ENCODE results near the gene BCAP31. TPM values are rescaled to one million over a fixed set of nuclear protein-coding genes. Genes with fewer than 3 reads are reported as not detected.
A peak's percentile ranks its signal among the peaks of the same experiment; 100 is the strongest.
"Not testable (repeated sequence)": the region's sequence is repeated elsewhere in the genome, so short reads cannot be mapped to it uniquely, and the experiment has no call there.

The BCAP31 gene
- total RNA-seq, 1 donor from 2014 or later, result 219 TPM

GRCh38 chrX:153750127-153750774 lies 26.1 kb upstream of the BCAP31 start:
- TF ChIP-seq CTCF (IDR thresholded peaks at IDR 0.05), result no peak
- H3K4me3 ChIP-seq, result no peak overlapping the region
- ATAC-seq (no peak), DNase-seq (no peak)
- H3K9me3 ChIP-seq, result no peaks in the 10 kb centered on the region
- H3K36me3 ChIP-seq, result no peaks in the 10 kb centered on the region
- no peaks in the 10 kb centered on the region for H3K27me3 ChIP-seq (ENCODE audit: low read depth)
- H3K27ac ChIP-seq, result no peak overlapping the region
- intact Hi-C loops (cut with DNase I), result no loop called here
- no peaks in the 10 kb centered on the region for H3K4me1 ChIP-seq

GRCh38 chrX:153749017-153749416 lies 24.8 kb upstream of the BCAP31 start:
- H3K9me3 ChIP-seq; intact Hi-C loops (cut with DNase I); H3K27me3 ChIP-seq (ENCODE audit: low read depth); ATAC-seq; H3K27ac ChIP-seq; H3K4me1 ChIP-seq; H3K4me3 ChIP-seq; DNase-seq; H3K36me3 ChIP-seq: not testable (repeated sequence)

DNA sequence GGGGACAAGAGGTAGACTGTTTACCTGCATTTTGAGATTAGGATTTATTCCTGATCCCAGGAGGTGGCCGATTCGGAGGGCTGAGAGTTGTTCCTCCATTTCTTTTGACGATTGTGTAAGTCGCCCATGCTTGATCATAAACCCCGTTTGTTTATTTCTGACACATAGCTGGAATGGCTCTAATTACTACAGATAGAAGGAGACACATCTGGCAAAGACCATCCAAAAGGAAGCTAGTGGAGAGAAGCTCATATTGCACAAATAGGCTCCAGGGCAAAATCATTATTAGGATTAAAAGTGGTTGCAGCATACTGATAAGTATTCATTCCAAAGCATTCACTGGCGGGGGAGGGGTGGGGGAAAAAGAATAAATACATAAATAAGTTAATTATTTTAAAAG lies 22.8 kb upstream of the BCAP31 start:
- intact Hi-C loops (cut with DNase I); H3K27me3 ChIP-seq (ENCODE audit: low read depth); DNase-seq; H3K9me3 ChIP-seq; H3K4me1 ChIP-seq; ATAC-seq; H3K4me3 ChIP-seq; H3K36me3 ChIP-seq; H3K27ac ChIP-seq: not testable (repeated sequence)

- no peaks in the 10 kb centered on the region for H3K27me3 ChIP-seq (ENCODE audit: low read depth)
- no peak for ATAC-seq
- no peaks in the 10 kb centered on the region for H3K9me3 ChIP-seq
- no peak overlapping the region for H3K27ac ChIP-seq
- H3K4me3 ChIP-seq, result no peak overlapping the region
- H3K36me3 ChIP-seq, result no peaks in the 10 kb centered on the region
- intact Hi-C loops (cut with DNase I), result no loop called here
- peaks cover 4% of the 10 kb centered on the region for H3K4me1 ChIP-seq
- no peak for DNase-seq
- TF ChIP-seq CTCF (IDR thresholded peaks at IDR 0.05), result no peak
Observed at GRCh38 chrX:153746359-153746758, 22.2 kb upstream of the BCAP31 start.

- H3K4me1 ChIP-seq; intact Hi-C loops (cut with DNase I); H3K4me3 ChIP-seq; DNase-seq; H3K27ac ChIP-seq; H3K27me3 ChIP-seq (ENCODE audit: low read depth); H3K9me3 ChIP-seq; H3K36me3 ChIP-seq; ATAC-seq: not testable (repeated sequence)
Observed at GRCh38 chrX:153745067-153745433, 20.9 kb upstream of the BCAP31 start.

- H3K27ac ChIP-seq, result peak overlapping the region; percentile 24
Observed at GRCh38 chrX:153744210-153745066, 20.3 kb upstream of the BCAP31 start.

More at GRCh38 chrX:153744210-153745066, 20.3 kb upstream of the BCAP31 start:
- Histone ChIP-seq H3K4me3 (peak overlapping the region; percentile 21), H3K4me1 (peaks cover 4% of the 10 kb centered on the region), H3K36me3 (no peaks in the 10 kb centered on the region), H3K27me3 (ENCODE audit: low read depth) (no peaks in the 10 kb centered on the region), H3K9me3 (no peaks in the 10 kb centered on the region)
- intact Hi-C loops (cut with DNase I), result no loop called here
- ATAC-seq (no peak), DNase-seq (no peak)
- peak; percentile 0 for TF ChIP-seq CTCF (IDR thresholded peaks at IDR 0.05)
